ENCODE data around the gene LRP2.

- TF ChIP-seq CTCF (tag by site-specific recombination; IDR thresholded peaks at IDR 0.05) (no peak), ZNF670 (tag by site-specific recombination; IDR thresholded peaks at IDR 0.05; ENCODE audit: low read depth) (no peak), ZNF555 (tag by site-specific recombination; conservative IDR thresholded peaks at IDR 0.05) (no peak), ZNF433 (tag by site-specific recombination; IDR thresholded peaks at IDR 0.05; ENCODE audit: low read depth) (no peak), ZNF211 (tag by site-specific recombination; IDR thresholded peaks at IDR 0.05; ENCODE audit: low read depth) (no peak), ZFP3 (tag by site-specific recombination; IDR thresholded peaks at IDR 0.05; ENCODE audit: low read depth) (no peak), REST (tag by site-specific recombination; IDR thresholded peaks at IDR 0.05) (no peak), ZNF184 (tag by site-specific recombination; IDR thresholded peaks at IDR 0.05) (no peak), ZNF10 (tag by site-specific recombination; IDR thresholded peaks at IDR 0.05) (no peak), PRDM4 (tag by site-specific recombination; IDR thresholded peaks at IDR 0.05) (no peak), YY1 (tag by site-specific recombination; IDR thresholded peaks at IDR 0.05) (no peak)
- TF ChIP-seq, protein P1, sequence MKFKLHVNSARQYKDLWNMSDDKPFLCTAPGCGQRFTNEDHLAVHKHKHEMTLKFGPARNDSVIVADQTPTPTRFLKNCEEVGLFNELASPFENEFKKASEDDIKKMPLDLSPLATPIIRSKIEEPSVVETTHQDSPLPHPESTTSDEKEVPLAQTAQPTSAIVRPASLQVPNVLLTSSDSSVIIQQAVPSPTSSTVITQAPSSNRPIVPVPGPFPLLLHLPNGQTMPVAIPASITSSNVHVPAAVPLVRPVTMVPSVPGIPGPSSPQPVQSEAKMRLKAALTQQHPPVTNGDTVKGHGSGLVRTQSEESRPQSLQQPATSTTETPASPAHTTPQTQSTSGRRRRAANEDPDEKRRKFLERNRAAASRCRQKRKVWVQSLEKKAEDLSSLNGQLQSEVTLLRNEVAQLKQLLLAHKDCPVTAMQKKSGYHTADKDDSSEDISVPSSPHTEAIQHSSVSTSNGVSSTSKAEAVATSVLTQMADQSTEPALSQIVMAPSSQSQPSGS (tag by site-specific recombination; IDR thresholded peaks at IDR 0.05; ENCODE audit: low read depth): no peak
- TF ChIP-seq, protein P2, sequence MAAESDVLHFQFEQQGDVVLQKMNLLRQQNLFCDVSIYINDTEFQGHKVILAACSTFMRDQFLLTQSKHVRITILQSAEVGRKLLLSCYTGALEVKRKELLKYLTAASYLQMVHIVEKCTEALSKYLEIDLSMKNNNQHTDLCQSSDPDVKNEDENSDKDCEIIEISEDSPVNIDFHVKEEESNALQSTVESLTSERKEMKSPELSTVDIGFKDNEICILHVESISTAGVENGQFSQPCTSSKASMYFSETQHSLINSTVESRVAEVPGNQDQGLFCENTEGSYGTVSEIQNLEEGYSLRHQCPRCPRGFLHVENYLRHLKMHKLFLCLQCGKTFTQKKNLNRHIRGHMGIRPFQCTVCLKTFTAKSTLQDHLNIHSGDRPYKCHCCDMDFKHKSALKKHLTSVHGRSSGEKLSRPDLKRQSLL (tag by site-specific recombination; IDR thresholded peaks at IDR 0.05): no peak
- TF ChIP-seq, protein P3, sequence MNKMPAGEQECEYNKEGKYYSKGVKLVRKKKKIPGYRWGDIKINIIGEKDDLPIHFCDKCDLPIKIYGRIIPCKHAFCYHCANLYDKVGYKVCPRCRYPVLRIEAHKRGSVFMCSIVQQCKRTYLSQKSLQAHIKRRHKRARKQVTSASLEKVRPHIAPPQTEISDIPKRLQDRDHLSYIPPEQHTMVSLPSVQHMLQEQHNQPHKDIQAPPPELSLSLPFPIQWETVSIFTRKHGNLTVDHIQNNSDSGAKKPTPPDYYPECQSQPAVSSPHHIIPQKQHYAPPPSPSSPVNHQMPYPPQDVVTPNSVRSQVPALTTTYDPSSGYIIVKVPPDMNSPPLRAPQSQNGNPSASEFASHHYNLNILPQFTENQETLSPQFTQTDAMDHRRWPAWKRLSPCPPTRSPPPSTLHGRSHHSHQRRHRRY (tag by site-specific recombination; IDR thresholded peaks at IDR 0.05): no peak
Measured at GRCh38 chr2:169225906-169226305, 136.4 kb downstream of the LRP2 start.

Data from HEK293 (cell line).